IMR-90 (cell line): ENCODE data around the gene GABBR1.

Experiments
- CTCF ChIP-seq: conservative IDR thresholded peaks from 2 replicates; pipeline ENCODE4 v1.5.1; 2012; ENCODE audit warnings: mild to moderate bottlenecking, low read depth, low read length, improper control_type of control experiment
- FOS ChIP-seq: fragments of 150-350 bp; IDR thresholded peaks from 2 replicates; pipeline ENCODE4 v1.6.1; 2016; ENCODE audit warnings: low read depth, low read length
- MAFK ChIP-seq: IDR thresholded peaks from 2 replicates; pipeline ENCODE4 v1.6.1; 2012; ENCODE audit warnings: low read depth, low read length, improper control_type of control experiment
- MXI1 ChIP-seq: IDR thresholded peaks from 2 replicates; pipeline ENCODE4 v1.6.1; 2012; ENCODE audit warnings: low read depth, mild to moderate bottlenecking, low read length, moderate library complexity, borderline replicate concordance
- POLR2A ChIP-seq: IDR thresholded peaks from 2 replicates; pipeline ENCODE4 v1.6.1; 2012; ENCODE audit warnings: mild to moderate bottlenecking, low read depth, low read length
- RAD21 ChIP-seq: IDR thresholded peaks from 2 replicates; pipeline ENCODE4 v1.6.1; 2012; ENCODE audit warnings: low read length, improper control_type of control experiment
- RCOR1 ChIP-seq: IDR thresholded peaks from 2 replicates; pipeline ENCODE4 v1.6.1; 2012; ENCODE audit warnings: mild to moderate bottlenecking, low read length, improper control_type of control experiment; ENCODE audit not compliant: insufficient replicate concordance

DNA sequence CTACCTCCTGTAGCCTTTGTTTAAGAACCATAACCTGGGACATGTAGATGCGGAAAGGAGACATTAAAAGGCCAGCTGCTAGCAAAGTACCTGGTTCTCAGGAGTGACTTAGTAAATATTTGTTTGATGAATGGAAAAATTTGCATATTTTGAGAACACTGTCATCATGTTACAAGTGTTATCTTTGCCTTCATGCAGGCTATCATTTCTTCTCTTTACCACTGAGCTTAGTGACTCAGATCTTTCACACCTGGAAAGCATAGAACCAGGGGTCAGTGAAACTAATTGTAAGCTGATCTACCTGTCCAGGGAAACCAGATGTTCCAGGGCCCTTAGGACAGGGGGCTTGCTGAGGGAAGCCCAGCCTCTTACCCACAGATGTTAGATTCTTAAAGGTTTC lies 42.6 kb upstream of the GABBR1 start:
- no peak for TF ChIP-seq MAFK
- no peak for TF ChIP-seq CTCF
- TF ChIP-seq POLR2A, result no peak
- no peak for TF ChIP-seq RCOR1
- no peak for TF ChIP-seq RAD21
- TF ChIP-seq FOS, result no peak
- TF ChIP-seq MXI1, result no peak
